IPS DF 4.7 (cell line): ENCODE data around the gene SH3GL1.

Source experiments
- DNase-seq: peaks from one replicate; pipeline ENCODE4 v3.0.0-alpha.2; 2013; ENCODE audit warnings: low spot score; ENCODE audit errors: extremely low read depth

SH3GL1 gene

DNA sequence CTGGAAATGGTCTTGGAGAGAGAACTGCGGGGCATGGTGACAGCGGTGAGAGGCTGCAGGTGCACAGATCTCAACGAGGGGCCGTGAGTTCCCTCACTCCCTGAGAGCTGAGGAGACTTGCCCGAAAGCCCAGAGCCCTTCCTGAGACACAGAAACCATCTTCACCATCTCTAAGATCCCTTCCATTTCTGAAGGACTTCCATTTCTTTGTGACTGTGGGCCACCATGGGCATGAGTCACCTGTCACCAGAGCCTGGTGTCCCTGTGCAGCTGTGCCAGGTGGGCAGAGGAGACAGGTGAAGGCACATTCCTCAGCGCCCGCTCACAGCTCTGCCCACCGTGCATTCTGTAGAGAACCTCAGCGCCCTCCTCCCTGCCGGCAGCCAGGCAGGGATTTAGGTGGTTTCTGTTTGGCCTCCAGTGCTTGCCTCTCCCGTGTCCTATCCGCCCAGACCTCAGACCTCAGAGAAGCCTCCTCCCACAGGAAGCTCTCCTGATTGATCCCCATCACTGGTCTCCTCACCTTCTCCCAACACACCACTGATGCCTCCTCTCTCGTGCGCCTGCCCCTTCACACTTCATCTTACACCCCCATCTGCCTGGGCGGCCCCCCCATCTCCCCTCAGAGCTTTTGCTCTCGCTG lies 24.2 kb downstream of the SH3GL1 start:
- no peak for DNase-seq

DNA sequence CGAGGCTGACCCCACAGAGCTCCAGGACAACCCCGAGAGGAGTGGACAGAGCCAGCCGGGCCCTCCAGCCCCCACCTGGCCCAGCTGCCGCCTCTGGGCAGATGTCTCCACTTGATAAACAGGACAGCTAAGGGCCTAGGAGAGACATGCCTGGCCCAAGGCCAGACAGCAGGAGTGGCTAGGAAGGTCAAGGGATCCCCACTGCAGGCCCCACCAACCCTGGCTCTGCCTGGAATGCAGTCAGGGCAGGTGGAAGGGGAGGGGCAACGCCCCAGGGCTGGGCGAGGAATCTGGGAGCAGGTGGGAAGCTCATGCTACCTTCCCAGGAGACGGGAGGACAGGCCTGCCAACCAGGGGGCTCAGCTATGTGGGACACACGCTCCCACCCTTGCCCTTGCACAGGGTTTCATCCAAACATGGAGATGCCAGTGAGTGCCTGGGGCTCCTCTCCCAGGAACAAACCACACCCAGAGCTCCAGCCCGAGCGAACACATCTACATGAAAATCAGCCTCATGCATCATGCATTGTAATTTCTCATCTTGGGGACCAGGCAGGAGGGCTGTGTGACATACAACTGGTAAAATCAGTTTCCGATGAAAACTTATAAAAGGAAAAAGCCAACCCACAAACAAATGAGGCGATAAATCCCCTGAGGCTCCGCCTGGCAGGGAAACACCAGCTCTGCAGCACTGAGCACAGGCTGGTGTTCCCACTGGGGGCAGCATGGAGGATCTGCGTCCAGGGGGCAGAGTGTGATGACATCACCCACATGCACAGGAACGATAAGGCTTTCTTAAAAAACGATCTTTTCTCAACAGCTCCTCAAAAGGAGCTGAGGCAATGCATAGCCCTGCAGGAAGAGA lies 25.0 kb downstream of the SH3GL1 start:
- DNase-seq = no peak

DNA sequence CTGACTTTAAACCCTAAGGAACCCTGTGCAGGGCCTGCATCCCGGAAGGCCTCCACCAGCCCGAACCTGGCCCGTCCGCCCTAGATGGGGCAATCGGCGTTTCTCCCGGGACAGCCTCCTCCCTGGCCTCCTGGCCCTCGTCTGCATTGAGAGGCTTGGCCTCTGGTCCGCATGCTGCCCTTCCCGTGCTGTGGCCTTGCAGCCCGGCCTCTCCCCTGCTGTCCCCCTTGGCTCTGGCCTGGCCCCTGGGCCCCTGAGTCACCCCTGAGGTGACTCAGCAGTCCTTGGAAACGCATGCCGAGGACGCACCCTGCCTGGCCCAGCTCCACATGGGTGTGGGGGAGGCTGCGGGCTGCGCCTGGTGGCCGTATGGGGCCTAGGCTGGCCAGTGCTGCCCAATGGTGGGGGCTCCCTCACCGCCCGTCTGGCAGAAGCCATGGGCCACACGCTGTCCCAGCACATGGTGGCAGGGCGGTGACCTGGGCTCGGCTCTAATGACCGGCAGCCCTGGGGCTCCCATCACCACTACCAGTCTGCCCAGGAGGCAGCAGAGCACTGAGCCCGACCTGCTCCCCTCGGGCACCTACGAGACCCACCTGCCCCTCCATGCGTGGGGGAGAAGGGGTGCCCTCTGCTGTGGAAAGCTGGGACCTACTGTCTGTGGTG lies 25.7 kb downstream of the SH3GL1 start:
- no peak for DNase-seq

DNA sequence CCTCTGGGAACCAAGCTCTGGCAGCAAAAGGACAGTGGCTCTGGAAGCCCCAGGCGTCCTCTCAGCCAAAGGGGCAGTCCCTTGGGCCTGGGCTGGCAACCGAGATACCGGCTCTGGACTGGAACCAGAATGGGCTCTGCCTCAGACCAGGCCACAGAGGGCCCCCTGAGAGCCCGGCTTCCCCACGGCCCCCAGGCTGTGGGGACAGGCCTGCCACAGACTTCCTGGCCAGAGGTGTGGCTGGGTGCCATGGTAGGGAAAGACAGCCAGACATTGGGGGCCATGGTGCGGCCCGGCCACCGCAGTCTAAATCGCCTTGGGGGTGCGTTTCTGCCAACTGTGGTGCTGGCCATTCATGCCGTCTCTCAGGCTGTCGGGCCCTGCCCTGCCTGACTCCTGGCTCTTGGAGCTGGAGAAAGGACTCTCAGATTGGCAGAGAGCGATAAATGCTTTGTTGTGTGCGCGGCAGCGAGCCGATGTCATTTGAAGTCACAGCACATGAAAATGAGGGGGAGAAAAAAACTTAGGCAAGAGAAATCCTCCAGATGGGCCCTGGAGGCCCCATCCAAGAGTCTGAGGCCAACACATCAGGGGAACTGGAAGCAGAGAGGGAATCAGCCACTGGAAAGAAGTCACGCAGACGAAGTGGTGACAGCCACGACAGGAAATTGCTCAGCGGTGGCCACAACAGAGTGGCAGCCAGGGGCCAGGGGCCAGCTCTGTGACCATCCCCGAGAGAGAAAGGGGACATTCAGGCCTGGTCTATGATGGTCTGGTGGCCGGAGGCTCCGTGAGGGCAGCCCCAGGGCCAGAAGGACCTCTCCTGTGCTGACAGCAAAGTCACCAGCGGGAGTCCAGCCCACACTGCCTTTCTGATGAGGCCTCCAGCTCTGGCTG lies 26.5 kb downstream of the SH3GL1 start:
- no peak for DNase-seq

DNA sequence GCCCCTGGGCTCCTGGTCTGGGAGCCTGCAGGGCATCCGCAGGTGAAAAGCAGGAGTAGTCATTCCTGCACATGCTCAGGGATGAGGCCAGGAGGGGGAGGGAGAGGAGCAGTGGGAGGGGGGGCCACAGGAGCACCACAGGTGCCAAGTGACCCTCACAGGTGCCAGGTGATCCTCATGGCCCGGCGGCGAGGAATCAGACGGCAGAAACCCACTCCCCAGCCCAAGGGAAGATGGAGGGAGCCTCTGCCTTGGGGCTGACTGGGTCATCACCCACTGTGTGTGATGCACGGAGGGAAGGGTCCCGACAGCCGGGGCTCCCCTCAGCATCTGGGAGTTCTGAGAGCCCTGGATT lies 27.4 kb downstream of the SH3GL1 start:
- no peak for DNase-seq

DNA sequence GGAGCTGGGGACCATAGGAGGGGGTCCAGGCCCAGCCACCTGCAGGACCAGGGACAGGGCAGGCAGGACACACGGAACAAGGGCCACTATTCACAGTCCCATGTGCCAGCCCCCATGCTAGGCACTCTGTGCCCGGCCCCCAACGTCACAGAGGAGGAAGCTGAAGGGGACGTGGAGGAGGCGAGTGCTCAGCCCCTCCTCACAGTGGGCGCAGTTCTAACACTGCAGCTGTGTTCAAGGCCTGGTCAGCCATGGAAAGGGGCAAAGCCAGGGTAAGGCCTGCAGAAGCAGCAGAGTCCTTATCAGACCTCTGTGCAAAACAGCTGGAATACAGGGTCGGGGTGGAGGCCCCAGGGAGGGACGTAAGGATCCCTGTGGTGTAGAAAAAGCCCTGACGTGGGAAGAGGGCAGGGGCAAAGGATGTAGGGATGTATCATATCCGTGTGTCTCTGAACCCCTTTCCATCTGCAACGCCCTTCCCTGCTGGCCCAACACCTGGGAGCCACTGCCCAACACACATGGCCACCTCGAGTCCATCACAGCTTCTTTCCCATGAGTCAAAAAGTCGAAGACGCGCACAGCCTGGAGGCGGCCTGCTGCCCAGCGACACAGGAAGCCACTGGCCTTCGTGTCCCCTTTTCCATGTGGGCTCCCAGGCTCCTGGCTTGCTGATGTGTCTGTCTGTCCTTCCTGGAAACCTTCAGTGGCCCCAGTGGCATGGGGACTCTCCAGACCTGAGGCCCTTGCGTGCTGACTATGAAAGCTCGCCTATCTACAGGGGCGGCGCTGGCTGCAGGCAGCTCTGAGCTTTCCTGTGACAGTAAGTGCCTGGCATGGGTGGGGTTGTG lies 28.0 kb downstream of the SH3GL1 start:
- no peak for DNase-seq

DNA sequence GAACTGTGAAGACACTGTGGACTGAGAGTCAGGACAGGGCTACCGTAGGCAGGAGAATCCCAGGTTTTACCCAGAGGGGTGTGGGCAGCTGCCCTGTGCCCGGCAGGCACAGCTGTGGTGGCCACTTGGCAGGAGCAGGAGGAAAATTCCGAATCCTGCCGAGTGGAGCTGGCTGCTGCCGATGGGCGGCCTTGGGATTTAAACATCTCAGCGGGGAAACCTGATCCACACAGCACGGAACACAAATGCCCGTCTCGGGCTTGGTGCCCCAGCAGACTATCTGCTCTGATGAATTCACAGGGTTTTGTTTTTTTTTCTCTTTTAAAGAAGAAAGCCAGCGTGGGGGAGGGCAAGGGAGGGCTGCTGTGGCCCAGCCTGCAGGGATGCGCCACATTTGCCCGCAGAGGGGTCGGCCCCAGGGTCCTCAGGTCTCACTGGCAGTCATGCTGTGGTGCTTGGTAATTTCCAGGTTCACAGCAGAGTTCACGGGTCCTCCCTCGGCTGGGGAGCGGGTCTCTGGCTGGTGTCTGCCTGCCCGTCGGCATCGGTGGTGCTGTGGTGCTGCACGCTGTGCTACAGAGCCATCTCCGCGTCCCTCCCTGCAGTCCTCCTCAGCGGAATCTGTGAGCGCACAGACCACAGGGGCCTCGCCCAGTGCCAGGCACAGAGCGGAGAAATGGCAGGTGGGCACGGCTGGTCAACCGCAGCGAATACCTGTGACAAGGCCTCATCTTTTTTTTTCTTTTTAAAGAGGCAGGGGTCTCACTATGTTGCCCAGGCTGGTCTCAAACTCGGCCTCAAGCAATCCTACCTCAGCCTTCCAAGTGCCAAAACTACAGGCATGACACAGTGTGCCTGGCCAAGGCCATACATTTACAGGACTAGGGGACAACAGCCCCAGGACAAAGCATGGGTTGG lies 28.8 kb downstream of the SH3GL1 start:
- no peak for DNase-seq

DNA sequence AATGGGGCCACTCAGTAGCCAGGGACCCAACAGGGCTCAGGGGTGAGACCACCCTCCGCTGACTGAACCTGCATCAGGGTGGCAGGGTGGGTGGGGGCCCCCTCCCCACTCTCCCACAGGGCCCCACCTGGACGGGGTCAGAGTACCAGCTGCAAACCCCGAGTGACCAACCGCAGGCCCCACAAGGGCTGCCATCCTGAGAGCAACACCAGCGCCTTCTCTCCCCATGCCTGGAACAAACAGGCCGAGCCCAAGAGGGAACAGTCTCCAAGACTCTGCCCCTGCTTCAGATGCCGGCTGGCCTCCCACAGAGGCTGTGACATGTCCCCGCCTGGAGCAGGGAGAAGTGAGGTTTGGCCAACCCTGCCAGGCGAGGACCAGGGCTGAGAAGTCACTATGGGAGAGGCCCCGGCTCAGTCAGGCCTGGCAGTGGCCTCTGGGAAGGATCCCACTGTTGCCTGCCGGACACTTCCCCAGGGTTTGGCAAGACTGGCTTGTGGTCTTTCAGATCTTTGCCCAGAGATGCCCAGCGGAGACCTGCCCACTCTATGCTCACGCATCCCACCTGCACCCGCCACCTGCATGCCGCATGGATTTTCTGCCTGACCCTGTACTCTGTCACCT lies 29.8 kb downstream of the SH3GL1 start:
- DNase-seq = no peak

DNA sequence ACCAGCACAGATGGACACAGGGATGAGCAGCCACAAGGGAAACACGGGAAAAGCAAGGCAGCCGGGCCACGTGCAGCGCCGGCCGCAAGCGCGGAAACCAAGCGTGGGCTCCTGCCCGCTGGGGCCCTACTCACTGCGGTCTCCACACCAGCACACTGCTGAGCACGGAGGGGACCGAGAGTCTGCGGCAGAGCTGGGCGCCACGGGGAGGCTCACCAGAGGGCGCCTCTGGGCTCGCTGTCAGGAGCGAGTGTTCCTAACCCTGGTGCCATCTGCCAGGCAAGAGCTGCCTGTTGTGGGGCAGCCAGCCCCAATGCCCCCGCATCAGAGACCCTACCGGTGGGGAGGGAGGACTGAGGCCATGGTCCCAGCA lies 30.5 kb downstream of the SH3GL1 start:
- no peak for DNase-seq

DNA sequence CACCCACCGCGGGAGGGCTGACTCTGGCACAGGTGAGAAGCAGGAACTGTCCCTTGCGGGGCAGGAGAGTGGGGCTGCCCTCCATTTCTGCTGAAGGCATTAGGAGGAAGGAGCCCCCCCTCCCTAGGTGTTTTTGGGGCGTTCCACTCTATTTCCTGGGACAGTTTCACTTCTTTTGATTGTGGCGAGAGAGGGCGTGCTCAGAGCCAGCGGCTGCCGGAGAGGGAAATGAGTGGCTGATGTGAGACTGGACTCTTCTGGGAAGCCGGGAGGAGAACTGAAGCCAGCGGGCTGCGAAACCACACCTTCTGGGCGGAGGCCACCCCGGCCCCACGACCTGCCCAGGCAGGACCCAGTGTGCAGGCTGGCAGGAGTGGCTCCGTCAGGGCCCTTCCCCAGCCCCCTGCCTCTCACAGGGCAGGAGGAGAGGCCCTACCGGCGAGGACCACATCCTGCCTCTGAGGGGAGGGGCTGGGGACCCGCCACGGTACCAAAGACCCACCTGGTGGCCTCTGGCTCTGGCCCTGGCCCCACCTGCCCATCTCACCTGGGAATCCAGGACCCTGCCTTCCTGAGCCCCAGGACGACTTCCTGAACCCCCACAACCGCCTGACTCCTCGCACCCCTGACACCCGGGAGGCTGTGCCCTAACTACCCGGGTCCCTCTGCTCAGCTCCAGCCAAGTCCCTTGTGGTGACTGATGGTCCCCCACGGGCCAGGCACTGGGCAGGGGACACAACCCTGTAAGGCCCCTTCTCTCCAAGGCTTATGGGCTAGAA lies 31.0 kb downstream of the SH3GL1 start:
- no peak for DNase-seq

DNA sequence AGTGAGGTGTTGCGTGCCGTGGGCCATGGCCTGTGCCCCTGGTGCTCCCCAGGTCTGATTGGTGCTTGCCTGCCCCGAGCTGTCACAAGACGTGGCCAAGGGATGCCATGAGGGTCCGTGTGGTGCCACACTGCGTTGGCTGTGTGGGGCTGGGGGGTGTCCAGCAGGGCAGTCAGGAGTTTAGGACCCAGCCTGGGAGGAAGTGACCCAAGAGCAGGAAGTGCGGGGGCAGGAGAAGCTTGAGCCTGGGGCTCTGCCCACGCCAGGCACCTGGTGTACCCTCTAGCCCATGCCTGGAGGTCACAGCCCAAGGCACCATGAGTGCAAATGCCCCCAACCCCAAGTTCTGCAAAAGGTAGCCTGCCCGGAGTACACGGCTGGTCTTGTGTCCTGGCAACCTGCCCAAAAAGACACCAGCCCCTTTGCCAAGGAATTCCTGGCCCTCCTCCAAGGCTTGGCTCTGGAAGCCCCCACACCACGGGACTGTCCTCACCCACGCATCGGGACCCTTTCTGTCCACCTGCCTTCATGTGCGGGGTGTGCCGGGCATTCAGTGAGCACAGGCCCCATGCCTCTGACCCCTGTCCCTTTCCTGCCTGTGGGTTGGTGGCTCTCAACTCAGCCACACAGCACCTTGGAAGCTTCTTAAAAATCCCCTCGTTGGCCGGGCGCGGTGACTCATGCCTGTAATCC lies 32.1 kb downstream of the SH3GL1 start:
- no peak for DNase-seq

DNA sequence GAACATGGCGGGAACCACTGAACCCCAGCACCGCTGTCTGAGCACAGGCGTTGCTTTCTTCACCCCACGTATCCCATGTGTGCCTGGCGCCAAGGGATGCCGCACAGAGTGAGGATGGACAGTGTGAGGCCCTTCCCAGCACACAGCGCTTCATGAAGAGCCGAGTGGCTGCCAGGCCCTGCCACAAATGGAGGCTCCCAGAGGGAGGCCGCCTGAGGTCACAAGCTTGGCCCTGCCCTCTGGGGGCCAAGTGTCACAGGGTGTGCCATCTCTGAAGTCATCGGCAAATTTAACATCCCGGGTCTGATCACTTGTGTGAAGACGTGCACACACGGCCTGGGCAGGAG lies 32.6 kb downstream of the SH3GL1 start:
- DNase-seq = no peak

DNA sequence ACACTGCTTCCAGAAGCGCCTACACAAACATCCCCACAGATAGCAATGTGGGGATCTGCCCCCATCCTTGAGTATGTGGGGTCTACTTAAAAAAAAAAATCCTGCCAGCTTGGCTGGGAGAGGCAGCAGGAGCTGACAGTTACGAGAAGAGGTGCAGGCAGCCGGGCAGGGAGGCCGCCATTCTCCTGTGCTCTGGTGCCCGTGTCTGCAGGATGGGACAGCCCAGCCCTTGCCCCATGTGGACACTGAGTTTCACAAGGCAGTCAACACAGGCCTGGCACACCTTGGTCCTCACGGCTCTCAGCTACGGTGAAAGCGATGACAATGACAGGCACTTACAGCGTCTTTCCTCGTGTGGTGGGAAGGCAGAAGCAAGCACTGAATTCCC lies 33.0 kb downstream of the SH3GL1 start:
- no peak for DNase-seq

DNA sequence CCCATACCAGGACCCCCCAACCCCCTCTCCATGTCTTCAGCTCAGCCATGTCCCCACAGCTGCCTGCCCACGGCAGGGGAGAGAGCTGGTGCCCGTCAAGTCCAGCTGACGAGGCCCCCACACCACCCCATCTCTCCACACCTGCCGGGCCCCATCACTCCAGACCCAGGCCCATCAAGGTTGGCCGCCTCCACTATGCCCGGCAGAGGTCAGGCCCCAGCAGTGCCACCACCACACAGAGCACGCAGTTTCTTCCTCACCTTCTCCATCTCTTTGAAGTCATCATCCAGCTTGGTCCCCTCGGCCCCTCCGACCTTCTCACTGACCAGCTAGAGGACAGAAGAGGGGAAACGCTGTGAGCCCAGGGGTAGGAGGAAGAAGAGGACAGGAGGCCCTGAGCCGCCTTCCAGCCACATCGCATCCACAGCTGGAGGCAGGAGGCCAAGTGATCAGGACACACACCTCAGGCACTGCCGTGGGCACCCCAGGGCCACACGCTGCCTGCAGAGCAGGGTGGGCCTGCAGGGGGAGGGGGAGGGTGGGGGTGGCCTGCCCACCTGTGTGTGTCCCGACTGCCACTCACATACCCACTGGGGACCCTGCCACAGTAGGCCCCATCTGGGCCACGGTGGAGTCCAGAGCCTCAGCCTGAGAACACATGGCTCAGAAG lies 33.5 kb downstream of the SH3GL1 start:
- no peak for DNase-seq

DNA sequence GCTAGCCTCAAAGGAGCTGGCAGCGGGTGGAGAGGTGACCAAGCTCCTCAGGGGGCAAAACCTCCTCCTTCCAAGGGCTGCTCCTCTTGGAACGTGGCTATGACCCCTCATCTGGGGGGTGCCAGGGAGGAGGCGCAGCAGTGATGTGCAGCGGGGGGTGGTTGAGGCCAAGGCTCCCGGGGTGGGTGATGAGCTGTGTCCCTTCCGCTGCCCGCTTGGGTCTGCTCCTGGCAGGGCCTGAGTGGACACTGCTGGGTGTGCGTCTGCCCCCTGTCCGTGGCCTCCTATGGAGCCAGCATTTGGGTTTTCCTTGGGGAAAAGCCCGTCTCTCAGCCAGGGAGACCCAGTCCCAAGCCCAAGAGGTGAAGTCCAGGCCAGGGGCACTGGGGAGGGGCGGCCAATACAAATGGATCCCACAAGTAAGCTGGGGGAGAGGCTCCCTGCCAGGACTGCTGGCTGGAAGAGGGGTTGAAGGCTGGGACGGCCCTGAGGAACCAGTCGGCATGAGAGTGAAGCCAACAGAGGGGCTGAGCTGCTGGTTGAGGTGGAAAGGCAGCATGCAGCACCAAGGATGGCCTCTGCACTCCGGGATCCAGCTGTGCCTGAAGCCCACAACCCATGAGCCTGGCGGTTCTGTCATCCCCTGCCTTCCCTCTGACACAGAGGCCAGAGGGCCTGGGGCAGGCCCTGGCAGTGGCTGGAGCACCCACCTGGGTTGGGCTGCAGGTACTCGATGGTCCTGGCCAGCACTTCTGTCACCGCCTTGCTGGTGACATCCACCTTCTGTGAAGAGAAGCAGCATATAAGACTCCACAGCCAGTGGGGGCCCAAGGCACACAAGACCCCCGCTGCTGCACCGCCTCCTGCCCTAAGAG lies 34.3 kb downstream of the SH3GL1 start:
- DNase-seq = no peak

DNA sequence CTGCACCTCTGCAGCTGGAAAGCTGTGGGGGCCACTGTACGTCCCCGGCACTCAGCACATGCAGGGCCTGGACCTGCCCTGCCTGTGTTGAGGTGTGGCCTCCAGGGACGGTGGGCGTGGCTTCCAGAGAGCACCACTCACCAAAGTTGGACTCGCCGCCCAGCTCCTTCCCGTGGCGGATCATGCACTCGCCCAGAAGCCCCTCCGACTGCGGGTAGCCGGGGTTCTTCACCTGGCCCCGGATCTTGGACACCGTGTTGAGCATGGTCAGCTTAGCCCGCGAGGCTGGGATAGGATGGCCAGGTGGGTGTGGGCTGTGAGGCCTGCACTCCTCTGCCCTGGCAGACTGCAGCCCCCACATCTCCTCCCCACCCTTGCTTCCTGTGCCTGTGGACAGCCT lies 35.0 kb downstream of the SH3GL1 start:
- DNase-seq = no peak
